Ishikawa (cell line): ENCODE results near the gene SLC6A12.
A peak's percentile ranks its signal among the peaks of the same experiment; 100 is the strongest.

Experiments used
- CEBPB ChIP-seq: IDR thresholded peaks from 2 replicates; pipeline ENCODE4 v1.6.1; 2012
- CREB1 ChIP-seq: IDR thresholded peaks from 2 replicates; pipeline ENCODE4 v1.6.1; 2012; ENCODE audit warnings: low read depth
- EGR1 ChIP-seq: IDR thresholded peaks from 2 replicates; pipeline ENCODE4 v1.6.1; 2012
- EP300 ChIP-seq: IDR thresholded peaks from 2 replicates; pipeline ENCODE4 v1.6.1; 2012; ENCODE audit warnings: borderline replicate concordance
- FOXM1 ChIP-seq: IDR thresholded peaks from 2 replicates; pipeline ENCODE4 v1.6.1; 2012; ENCODE audit warnings: low read depth, borderline replicate concordance
- NFIC ChIP-seq: IDR thresholded peaks from 2 replicates; pipeline ENCODE4 v1.6.1; 2012
- RAD21 ChIP-seq: IDR thresholded peaks from 2 replicates; pipeline ENCODE4 v1.6.1; 2012; ENCODE audit warnings: low read depth
- REST ChIP-seq: IDR thresholded peaks from 2 replicates; pipeline ENCODE4 v1.6.1; 2012; ENCODE audit warnings: low read depth, mild to moderate bottlenecking
- TAF1 ChIP-seq: IDR thresholded peaks from 2 replicates; pipeline ENCODE4 v1.6.1; 2012; ENCODE audit warnings: low read depth, mild to moderate bottlenecking
- TCF12 ChIP-seq: IDR thresholded peaks from 2 replicates; pipeline ENCODE4 v1.6.1; 2012; ENCODE audit warnings: low read depth
- TEAD4 ChIP-seq: IDR thresholded peaks from 2 replicates; pipeline ENCODE4 v1.6.1; 2012
- USF1 ChIP-seq: IDR thresholded peaks from 2 replicates; pipeline ENCODE4 v1.6.1; 2012
- YY1 ChIP-seq: IDR thresholded peaks from 2 replicates; pipeline ENCODE4 v1.6.1; 2012; ENCODE audit warnings: low read depth
- ZBTB7A ChIP-seq: IDR thresholded peaks from 2 replicates; pipeline ENCODE4 v1.6.1; 2012; ENCODE audit warnings: low read depth
- TF ChIP-seq, protein P1 (sequence below): IDR thresholded peaks from 2 replicates; pipeline ENCODE4 v1.6.1; 2012

The SLC6A12 gene

DNA sequence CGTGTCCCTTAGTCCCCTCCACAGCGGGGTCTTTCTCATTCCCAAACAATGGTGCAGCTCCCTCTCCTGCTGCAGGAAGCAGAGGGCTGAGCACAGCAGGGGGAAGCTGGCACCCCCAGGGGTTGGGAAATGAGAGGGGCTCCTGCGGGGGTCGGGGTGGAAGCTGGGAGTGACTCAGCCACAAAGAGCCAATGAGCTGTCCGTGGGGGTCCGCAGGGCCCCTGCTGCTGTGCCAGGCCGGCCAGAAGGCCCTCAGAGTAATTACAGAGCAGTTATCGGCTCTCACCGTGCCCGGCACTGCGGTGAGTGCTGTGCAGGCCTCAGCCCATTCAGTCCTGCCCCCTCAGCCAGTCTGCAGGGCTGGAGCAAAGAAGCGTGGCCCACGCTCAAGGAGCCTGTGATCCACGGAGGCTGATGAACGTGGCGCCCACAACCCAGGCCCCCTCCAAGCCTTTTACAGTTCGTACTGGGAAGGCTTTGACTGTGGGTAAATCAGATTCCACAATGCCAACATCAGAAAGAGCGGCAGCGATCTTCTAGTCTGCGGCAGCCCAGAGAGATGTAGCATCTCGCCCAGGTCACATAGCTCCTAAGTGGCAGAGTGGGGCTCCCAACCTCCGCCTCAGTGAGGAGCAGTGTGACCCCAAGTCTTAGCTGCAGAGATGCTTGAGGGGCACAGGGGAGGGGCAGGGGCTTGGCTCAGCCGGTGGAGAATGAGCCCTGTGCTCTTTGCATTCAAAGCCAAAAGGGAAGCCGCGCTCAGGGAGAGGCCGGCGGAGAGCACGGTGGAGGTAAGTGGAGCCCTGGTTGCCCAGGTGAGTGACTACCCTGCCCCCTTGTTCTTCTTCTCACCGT is 43.4 kb downstream of the SLC6A12 start:
- TF ChIP-seq, protein P1, sequence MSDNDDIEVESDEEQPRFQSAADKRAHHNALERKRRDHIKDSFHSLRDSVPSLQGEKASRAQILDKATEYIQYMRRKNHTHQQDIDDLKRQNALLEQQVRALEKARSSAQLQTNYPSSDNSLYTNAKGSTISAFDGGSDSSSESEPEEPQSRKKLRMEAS, result no peak
- TF ChIP-seq ZBTB7A, result peak; percentile 75
- no peak for TF ChIP-seq REST
- no peak for TF ChIP-seq TAF1
- TF ChIP-seq NFIC, result no peak
- TF ChIP-seq EGR1, result no peak
- TF ChIP-seq TCF12, result no peak; the same call in 1 of the 2 replicates
- TF ChIP-seq USF1, result no peak
- no peak for TF ChIP-seq YY1
- no peak for TF ChIP-seq CREB1
- peak; percentile 56; the same call in 1 of the 2 replicates for TF ChIP-seq EP300

GRCh38 chr12:169528-170370 is 44.2 kb downstream of the SLC6A12 start:
- TF ChIP-seq EGR1 (no peak), USF1 (no peak), YY1 (no peak), FOXM1 (no peak), NFIC (no peak), CEBPB (no peak), CREB1 (no peak), RAD21 (no peak), EP300 (no peak), TEAD4 (no peak), TAF1 (no peak), REST (no peak), TCF12 (no peak), ZBTB7A (no peak)
- TF ChIP-seq, protein P1, result no peak

GRCh38 chr12:168763-169525 is 45.0 kb downstream of the SLC6A12 start:
- TF ChIP-seq TAF1 (no peak), TEAD4 (no peak), FOXM1 (no peak), TCF12 (no peak), RAD21 (no peak), CREB1 (no peak), NFIC (no peak), EGR1 (no peak), EP300 (no peak)
- TF ChIP-seq, protein P1, result no peak

- TF ChIP-seq FOXM1, result no peak
- TF ChIP-seq CREB1, result no peak
- no peak for TF ChIP-seq EGR1
- no peak for TF ChIP-seq TEAD4
- TF ChIP-seq EP300, result no peak
- no peak for TF ChIP-seq ZBTB7A
- no peak for TF ChIP-seq RAD21
Measured at GRCh38 chr12:167959-168600, 45.9 kb downstream of the SLC6A12 start.
